WI38 (cell line): ENCODE data around the gene SIX1.

ENCODE experiments used
- H3K4me3 ChIP-seq: 2 replicates; pipeline ENCODE4 v1.5.1; 2011; ENCODE audit warnings: low read depth, mild to moderate bottlenecking, control low read depth, low read length
- TF ChIP-seq, protein P1 (sequence below): IDR thresholded peaks from 2 replicates; pipeline ENCODE4 v1.5.1; 2012; ENCODE audit warnings: low read depth, mild to moderate bottlenecking, control low read depth, low read length

SIX1 gene

DNA sequence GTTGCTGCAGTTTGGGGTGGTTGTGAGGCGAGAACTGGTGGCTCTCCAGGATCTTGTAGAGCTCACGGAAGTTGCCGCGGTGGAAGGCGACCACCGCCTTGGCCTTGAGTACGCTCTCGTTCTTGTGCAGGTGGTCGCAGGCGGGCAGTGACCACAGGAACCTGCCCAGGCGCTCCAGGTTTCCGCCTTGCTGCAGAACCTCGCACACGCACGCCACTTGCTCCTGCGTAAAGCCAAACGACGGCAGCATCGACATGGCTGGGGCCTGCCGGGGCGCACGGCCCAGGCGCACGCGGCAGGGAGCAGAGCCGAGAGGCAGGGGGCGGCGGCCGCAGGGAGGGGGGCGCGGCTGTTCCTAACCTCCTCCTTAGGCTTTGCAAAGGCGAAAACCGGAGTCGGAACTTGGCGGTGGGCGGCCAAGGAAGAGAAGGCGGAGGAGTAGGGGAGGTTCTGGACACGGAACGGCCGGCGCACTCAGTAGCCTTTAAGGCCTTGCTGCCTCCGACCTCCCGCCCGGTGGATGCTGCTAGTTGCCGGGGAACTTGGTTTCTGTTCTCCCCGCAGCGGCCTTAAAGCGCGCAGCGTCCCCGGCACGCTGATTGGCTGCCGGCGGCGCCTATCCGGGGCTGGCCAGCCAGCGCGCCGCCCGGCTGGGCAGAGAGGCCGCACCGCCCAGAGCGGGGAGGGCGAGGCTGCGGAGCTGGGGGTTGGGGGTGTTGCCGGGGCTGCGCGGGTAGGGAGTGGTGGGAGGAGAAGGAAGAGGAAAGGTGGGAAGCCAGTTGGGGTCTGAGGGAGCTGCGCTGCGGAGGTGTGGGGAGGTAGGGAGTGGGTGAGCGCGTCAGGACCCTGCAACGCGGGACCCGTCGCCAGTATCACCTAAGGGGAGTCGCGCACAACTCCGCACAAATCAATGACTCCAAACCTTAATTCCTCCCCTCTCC lies at the start of gene SIX1:
SIX1 (minus strand) TSS at position 544 of the 941 bp plus-strand sequence; CDS start at position 256, 288 bp downstream.
- TF ChIP-seq, protein P1, sequence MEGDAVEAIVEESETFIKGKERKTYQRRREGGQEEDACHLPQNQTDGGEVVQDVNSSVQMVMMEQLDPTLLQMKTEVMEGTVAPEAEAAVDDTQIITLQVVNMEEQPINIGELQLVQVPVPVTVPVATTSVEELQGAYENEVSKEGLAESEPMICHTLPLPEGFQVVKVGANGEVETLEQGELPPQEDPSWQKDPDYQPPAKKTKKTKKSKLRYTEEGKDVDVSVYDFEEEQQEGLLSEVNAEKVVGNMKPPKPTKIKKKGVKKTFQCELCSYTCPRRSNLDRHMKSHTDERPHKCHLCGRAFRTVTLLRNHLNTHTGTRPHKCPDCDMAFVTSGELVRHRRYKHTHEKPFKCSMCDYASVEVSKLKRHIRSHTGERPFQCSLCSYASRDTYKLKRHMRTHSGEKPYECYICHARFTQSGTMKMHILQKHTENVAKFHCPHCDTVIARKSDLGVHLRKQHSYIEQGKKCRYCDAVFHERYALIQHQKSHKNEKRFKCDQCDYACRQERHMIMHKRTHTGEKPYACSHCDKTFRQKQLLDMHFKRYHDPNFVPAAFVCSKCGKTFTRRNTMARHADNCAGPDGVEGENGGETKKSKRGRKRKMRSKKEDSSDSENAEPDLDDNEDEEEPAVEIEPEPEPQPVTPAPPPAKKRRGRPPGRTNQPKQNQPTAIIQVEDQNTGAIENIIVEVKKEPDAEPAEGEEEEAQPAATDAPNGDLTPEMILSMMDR: no peak
- peak within 1 kb of the TSS; percentile 68 for H3K4me3 ChIP-seq

DNA sequence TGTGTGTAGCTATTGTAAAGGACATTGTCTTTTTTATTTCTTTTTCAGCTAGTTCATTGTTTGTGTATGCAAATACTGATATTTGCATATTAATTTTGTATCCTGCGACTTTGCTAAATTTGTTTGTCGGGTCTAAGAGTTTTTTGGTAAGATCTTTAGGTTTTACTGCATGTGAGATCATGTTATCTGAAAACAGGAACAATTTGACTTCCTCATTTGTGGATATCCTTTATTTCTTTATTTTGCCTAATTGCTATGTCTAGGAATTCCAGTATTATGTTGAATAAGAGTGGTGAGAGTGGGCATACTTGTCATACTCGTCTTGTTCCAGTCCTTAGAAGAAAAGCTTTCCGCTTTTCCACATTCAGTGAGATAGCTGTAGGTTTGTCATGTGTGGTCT lies 46.0 kb upstream of the SIX1 start:
- TF ChIP-seq, protein P1: no peak

DNA sequence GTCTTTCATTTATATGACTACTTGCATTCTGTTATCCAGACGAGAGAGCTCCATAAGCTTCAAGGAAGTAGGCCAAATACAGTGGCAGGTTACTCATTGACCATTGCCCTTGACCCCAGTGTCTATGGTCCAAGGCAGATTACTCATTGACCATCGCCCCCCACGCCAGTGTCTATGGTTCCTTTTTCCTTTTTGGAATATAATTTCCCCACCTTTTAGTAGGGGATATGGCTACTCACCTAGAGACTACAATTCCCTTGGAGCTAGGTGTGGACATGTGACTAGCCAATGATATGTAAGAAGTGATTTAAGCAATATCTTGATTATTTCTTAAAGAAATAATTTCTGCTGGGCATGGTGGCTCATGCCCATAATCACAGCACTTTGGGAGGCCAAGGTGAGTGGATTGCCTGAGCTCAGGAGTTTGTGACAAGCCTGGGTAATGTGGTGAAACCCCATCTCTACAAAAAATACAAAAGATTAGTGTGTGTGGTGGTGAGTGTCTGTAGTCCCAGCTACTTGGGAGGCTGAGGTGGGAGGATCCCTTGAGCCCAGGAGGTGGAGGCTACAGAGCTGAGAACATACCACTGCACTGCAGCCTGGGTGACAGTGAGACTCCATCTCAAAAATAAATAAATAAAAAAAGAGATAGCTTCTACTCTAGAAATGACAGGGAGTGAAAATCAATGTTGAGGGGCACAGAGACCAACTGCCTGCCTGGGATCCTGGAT lies 42.3 kb upstream of the SIX1 start:
- TF ChIP-seq, protein P1: no peak
- no peak overlapping the region for H3K4me3 ChIP-seq

More for the DNA sequence above, 46.0 kb upstream of the SIX1 start:
- H3K4me3 ChIP-seq: no peak overlapping the region

DNA sequence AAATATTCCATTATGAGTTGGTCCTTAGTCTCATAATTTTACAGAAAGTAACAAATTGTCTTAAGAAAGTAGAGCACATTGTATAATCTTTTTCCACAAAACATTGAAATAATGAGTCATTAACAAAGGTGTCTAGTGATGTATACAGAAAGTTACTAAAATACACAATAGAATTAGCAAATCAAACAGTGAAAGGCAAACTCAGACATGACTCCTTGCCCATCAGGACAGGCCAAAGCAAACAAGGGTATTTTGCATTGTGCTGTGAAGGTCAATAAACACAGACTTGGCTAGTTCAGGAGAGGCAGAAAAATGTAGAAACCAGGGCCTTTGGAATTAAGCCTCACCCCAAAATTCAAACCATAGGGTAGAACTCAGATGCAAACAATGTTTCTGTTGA lies 37.6 kb upstream of the SIX1 start:
- H3K4me3 ChIP-seq: no peak overlapping the region
- TF ChIP-seq, protein P1: no peak

DNA sequence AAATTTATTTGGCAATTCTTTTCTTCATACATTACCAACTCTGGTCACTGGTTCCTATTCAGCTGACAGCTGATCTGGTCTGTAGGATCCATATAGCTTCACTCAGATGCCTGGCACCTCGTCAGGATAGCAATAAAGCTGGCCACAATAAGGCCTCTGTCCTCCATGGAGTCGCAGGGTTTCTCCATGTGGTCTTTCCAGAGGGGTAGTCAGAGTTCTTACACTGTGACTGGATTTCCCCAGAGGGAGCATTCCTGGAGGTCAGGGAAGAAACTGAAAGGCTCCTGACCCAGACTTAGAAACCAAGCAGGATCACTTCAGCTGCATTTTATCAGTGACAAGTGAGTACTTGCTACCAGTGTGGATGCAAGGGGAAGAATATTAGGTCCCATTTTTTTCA lies 34.9 kb upstream of the SIX1 start:
- TF ChIP-seq, protein P1: no peak
- no peak overlapping the region for H3K4me3 ChIP-seq

DNA sequence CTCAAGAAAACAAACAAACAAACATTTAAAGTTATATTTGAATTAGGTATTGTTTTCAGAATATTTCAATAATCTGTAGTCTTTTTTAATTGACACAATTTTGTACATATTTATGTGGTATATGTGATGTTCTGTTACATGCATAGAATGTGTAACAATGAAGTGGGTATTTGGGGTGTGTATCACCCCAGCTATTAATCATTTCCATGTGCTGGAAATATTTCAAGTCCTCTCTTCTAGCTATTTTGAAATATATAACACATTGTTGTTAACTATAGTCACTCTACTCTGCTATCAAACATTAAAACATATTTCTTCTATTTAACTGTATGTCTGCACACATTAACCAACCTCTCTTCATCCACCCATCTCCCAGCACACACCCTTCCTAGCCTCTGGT lies 32.0 kb upstream of the SIX1 start:
- TF ChIP-seq, protein P1: no peak
- H3K4me3 ChIP-seq: no peak overlapping the region

DNA sequence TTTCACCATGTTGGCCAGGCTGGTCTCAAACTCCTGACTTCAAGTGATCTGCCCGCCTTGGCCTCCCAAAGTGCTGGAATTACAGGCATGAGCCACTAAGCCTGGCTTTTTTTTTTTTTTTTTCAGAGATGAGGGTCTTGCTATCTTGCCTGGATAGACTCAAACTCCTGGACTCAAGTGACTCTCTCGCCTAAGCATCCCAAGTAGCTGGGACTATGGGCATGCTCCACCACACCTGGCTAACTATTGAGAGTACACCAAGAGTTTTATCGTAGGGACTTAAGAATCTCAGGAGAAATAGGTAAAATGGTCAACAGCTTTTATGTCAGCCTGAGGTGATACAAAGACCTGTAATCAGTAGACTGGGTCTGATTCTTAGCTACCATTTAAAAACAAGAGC lies 31.2 kb upstream of the SIX1 start:
- TF ChIP-seq, protein P1: no peak
- no peak overlapping the region for H3K4me3 ChIP-seq
